Nephron (organoid): Measurements from ENCODE around the gene SSU72.
A peak's percentile ranks its signal among the peaks of the same experiment; 100 is the strongest.
"Not testable (repeated sequence)": the region's sequence is repeated elsewhere in the genome, so short reads cannot be mapped to it uniquely, and the experiment has no call there.

Experiments
- H3K27ac Mint-ChIP-seq, 3 experiments: 2 replicates each; pipeline ENCODE4 v1.8.0; 2020; ENCODE audit warnings: mixed read lengths in 3 of 3, mild to moderate bottlenecking in 2 of 3, moderate library complexity in 1 of 3
- H3K27me3 Mint-ChIP-seq: 2 replicates; pipeline ENCODE4 v1.8.0; 2021; ENCODE audit warnings: low read depth, mild to moderate bottlenecking, moderate library complexity, mixed read lengths
- H3K36me3 Mint-ChIP-seq: 2 replicates; pipeline ENCODE4 v1.8.0; 2020; ENCODE audit warnings: low read depth, mixed read lengths
- H3K4me1 Mint-ChIP-seq: 2 replicates; pipeline ENCODE4 v1.8.0; 2020; ENCODE audit warnings: mixed read lengths
- H3K4me3 Mint-ChIP-seq, 3 experiments: 2 replicates each; pipeline ENCODE4 v1.8.0; 2020; ENCODE audit warnings: mild to moderate bottlenecking in 3 of 3, mixed read lengths in 3 of 3, moderate library complexity in 2 of 3
- H3K9me3 Mint-ChIP-seq: 2 replicates; pipeline ENCODE4 v1.8.0; 2020; ENCODE audit warnings: mixed read lengths
- CTCF ChIP-seq, 3 experiments: fragments of 200-600 bp; sonication (generic); IDR thresholded peaks; one replicate each; pipeline ENCODE4 v1.5.0; 2021; ENCODE audit warnings: antibody characterized with exemption in 3 of 3; ENCODE audit not compliant: unreplicated experiment in 3 of 3

SSU72 gene

GRCh38 chr1:1507305-1507704, 67.4 kb downstream of the SSU72 start:
- TF ChIP-seq CTCF (IDR thresholded peaks at IDR 0.05; ENCODE audit: unreplicated experiment in 3 of 3): no peak
- Mint-ChIP-seq H3K4me3 (peak overlapping the region in 2 of 3 experiments; percentile 30 to 51), H3K27ac (peak overlapping the region in 2 of 3 experiments; percentile 46 to 54), H3K9me3 (no peaks in the 10 kb centered on the region), H3K27me3 (no peaks in the 10 kb centered on the region), H3K4me1 (peaks cover 20% of the 10 kb centered on the region), H3K36me3 (no peaks in the 10 kb centered on the region)

GRCh38 chr1:1505801-1506200, 68.9 kb downstream of the SSU72 start:
- Mint-ChIP-seq H3K27ac (peak overlapping the region; percentile 92 to 99 (median 98)), H3K4me3 (peak overlapping the region; percentile 58 to 75 (median 68)), H3K4me1 (peaks cover 15% of the 10 kb centered on the region)
- not testable (repeated sequence) for H3K36me3 Mint-ChIP-seq, H3K27me3 Mint-ChIP-seq, H3K9me3 Mint-ChIP-seq

- peak in 1 of 3 experiments; percentile 49 for TF ChIP-seq CTCF (IDR thresholded peaks at IDR 0.05; ENCODE audit: unreplicated experiment in 3 of 3)
- H3K4me1 Mint-ChIP-seq: peaks cover 13% of the 10 kb centered on the region
Observed at GRCh38 chr1:1505366-1505798, 69.3 kb downstream of the SSU72 start.

GRCh38 chr1:1504777-1505365, 69.8 kb downstream of the SSU72 start:
- H3K36me3 Mint-ChIP-seq, H3K27me3 Mint-ChIP-seq, H3K9me3 Mint-ChIP-seq: not testable (repeated sequence)
- TF ChIP-seq CTCF (IDR thresholded peaks at IDR 0.05; ENCODE audit: unreplicated experiment in 3 of 3): peak; percentile 59 to 73 (median 67)
- H3K27ac Mint-ChIP-seq: peak overlapping the region; percentile 92 to 99 (median 98)
- H3K4me1 Mint-ChIP-seq: peaks cover 13% of the 10 kb centered on the region
- H3K4me3 Mint-ChIP-seq: peak overlapping the region; percentile 77 to 79 (median 78)

More at GRCh38 chr1:1505366-1505798, 69.3 kb downstream of the SSU72 start:
- Mint-ChIP-seq H3K27ac (peak overlapping the region; percentile 92 to 99 (median 98)), H3K4me3 (peak overlapping the region; percentile 77 to 79 (median 78))
- not testable (repeated sequence) for H3K27me3 Mint-ChIP-seq, H3K36me3 Mint-ChIP-seq, H3K9me3 Mint-ChIP-seq

GRCh38 chr1:1495461-1495975, 79.1 kb downstream of the SSU72 start:
- H3K4me1 Mint-ChIP-seq, H3K27ac Mint-ChIP-seq, H3K27me3 Mint-ChIP-seq, H3K4me3 Mint-ChIP-seq: not testable (repeated sequence)
- H3K9me3 Mint-ChIP-seq: peaks cover 13% of the 10 kb centered on the region
- H3K36me3 Mint-ChIP-seq: peaks cover 37% of the 10 kb centered on the region

GRCh38 chr1:1494311-1494710, 80.4 kb downstream of the SSU72 start:
- H3K4me3 Mint-ChIP-seq, H3K27me3 Mint-ChIP-seq, H3K4me1 Mint-ChIP-seq, H3K27ac Mint-ChIP-seq: not testable (repeated sequence)
- Mint-ChIP-seq H3K9me3 (peaks cover 13% of the 10 kb centered on the region), H3K36me3 (peaks cover 48% of the 10 kb centered on the region)
